Activated naive CD8-positive, alpha-beta T cell treated with anti-CD3 and anti-CD28 coated beads, Interleukin-2, amount 10 ng/mL, durations not matched to agents 7 days and 5 days (primary cell): Measurements from ENCODE around the gene RHOBTB1. TPM values are rescaled to one million over a fixed set of nuclear protein-coding genes. Genes with fewer than 3 reads are reported as not detected.
"Not testable (repeated sequence)": the region's sequence is repeated elsewhere in the genome, so short reads cannot be mapped to it uniquely, and the experiment has no call there.

Experiments used
- ATAC-seq: fragments of 150-1000 bp; cut with Tn5 transposase; one replicate; pipeline ENCODE4 v1.10.0; 2021; ENCODE audit warnings: low read depth, moderate library complexity
- POLR2A ChIA-PET: fragments of 350-600 bp; sonication (Branson Sonifier 250); formaldehyde crosslinking; loops from one replicate; lab custom pipeline; 2021; ENCODE audit warnings: antibody characterized with exemption; lab: Charles Lee
- DNase-seq: peaks from one replicate; pipeline ENCODE4 v3.0.0; 2021
- H3K27ac Mint-ChIP-seq: one replicate; pipeline ENCODE4 v1.8.0; 2022; ENCODE audit warnings: mild to moderate bottlenecking, mixed read lengths
- H3K27me3 Mint-ChIP-seq: one replicate; pipeline ENCODE4 v1.8.0; 2022; ENCODE audit warnings: mild to moderate bottlenecking, moderate library complexity, mixed read lengths
- H3K36me3 Mint-ChIP-seq: one replicate; pipeline ENCODE4 v1.8.0; 2021; ENCODE audit warnings: mild to moderate bottlenecking, mixed read lengths
- H3K4me1 Mint-ChIP-seq: one replicate; pipeline ENCODE4 v1.8.0; 2021; ENCODE audit warnings: mixed read lengths
- H3K4me3 Mint-ChIP-seq: one replicate; pipeline ENCODE4 v1.8.0; 2022; ENCODE audit warnings: mild to moderate bottlenecking, moderate library complexity, mixed read lengths
- H3K9me3 Mint-ChIP-seq: one replicate; pipeline ENCODE4 v1.8.0; 2021; ENCODE audit warnings: mixed read lengths
- total RNA-seq, 2 experiments: library from RNA; stranded (reverse); gene quantifications; one replicate each; pipeline ENCODE4 v1.2.3, GENCODE V29; 2021

RHOBTB1 gene
- total RNA-seq, 2 experiments from 2014 or later = not detected

GRCh38 chr10:60848680-60849079 is 95.3 kb downstream of the RHOBTB1 start:
- Mint-ChIP-seq H3K9me3 (no peaks in the 10 kb centered on the region), H3K36me3 (no peaks in the 10 kb centered on the region), H3K4me3 (no peak overlapping the region), H3K4me1 (no peaks in the 10 kb centered on the region), H3K27me3 (peaks cover 4% of the 10 kb centered on the region), H3K27ac (no peak overlapping the region)
- ATAC-seq (no peak), DNase-seq (no peak)
- POLR2A ChIA-PET = no interaction called here

GRCh38 chr10:60848126-60848525 is 95.9 kb downstream of the RHOBTB1 start:
- H3K4me1 Mint-ChIP-seq = no peaks in the 10 kb centered on the region
- POLR2A ChIA-PET = no interaction called here
- no peaks in the 10 kb centered on the region for H3K36me3 Mint-ChIP-seq
- no peak overlapping the region for H3K4me3 Mint-ChIP-seq
- H3K9me3 Mint-ChIP-seq = no peaks in the 10 kb centered on the region
- peaks cover 4% of the 10 kb centered on the region for H3K27me3 Mint-ChIP-seq
- H3K27ac Mint-ChIP-seq = no peak overlapping the region
- ATAC-seq (no peak), DNase-seq (no peak)

GRCh38 chr10:60846173-60846572 is 97.8 kb downstream of the RHOBTB1 start:
- Mint-ChIP-seq H3K36me3 (no peaks in the 10 kb centered on the region), H3K9me3 (no peaks in the 10 kb centered on the region), H3K4me1 (no peaks in the 10 kb centered on the region), H3K27ac (no peak overlapping the region), H3K27me3 (peaks cover 4% of the 10 kb centered on the region), H3K4me3 (no peak overlapping the region)
- ATAC-seq = no peak
- no peak for DNase-seq
- POLR2A ChIA-PET = no interaction called here

GRCh38 chr10:60845038-60845437 is 98.9 kb downstream of the RHOBTB1 start:
- Mint-ChIP-seq H3K36me3 (no peaks in the 10 kb centered on the region), H3K27ac (no peak overlapping the region), H3K4me1 (no peaks in the 10 kb centered on the region), H3K9me3 (no peaks in the 10 kb centered on the region), H3K4me3 (no peak overlapping the region), H3K27me3 (peaks cover 4% of the 10 kb centered on the region)
- POLR2A ChIA-PET = no interaction called here
- no peak for ATAC-seq
- DNase-seq = no peak

GRCh38 chr10:60842694-60843093 is 101.3 kb downstream of the RHOBTB1 start:
- H3K4me1 Mint-ChIP-seq = no peaks in the 10 kb centered on the region
- DNase-seq = no peak

GRCh38 chr10:60841227-60841626 is 102.8 kb downstream of the RHOBTB1 start:
- not testable (repeated sequence) for DNase-seq

More at GRCh38 chr10:60842694-60843093, 101.3 kb downstream of the RHOBTB1 start:
- no peak for ATAC-seq
- Mint-ChIP-seq H3K27ac (no peak overlapping the region), H3K36me3 (no peaks in the 10 kb centered on the region), H3K4me3 (no peak overlapping the region), H3K27me3 (peaks cover 2% of the 10 kb centered on the region), H3K9me3 (no peaks in the 10 kb centered on the region)
- POLR2A ChIA-PET = no interaction called here

GRCh38 chr10:60835049-60835448 is 108.9 kb downstream of the RHOBTB1 start:
- Mint-ChIP-seq H3K36me3 (no peaks in the 10 kb centered on the region), H3K27me3 (peaks cover 4% of the 10 kb centered on the region), H3K4me3 (no peak overlapping the region), H3K27ac (no peak overlapping the region), H3K4me1 (no peaks in the 10 kb centered on the region), H3K9me3 (no peaks in the 10 kb centered on the region)
- no peak for DNase-seq
- ATAC-seq = no peak
- POLR2A ChIA-PET = no interaction called here

More at GRCh38 chr10:60841227-60841626, 102.8 kb downstream of the RHOBTB1 start:
- H3K9me3 Mint-ChIP-seq, ATAC-seq, POLR2A ChIA-PET, H3K27ac Mint-ChIP-seq, H3K36me3 Mint-ChIP-seq, H3K4me3 Mint-ChIP-seq, H3K4me1 Mint-ChIP-seq, H3K27me3 Mint-ChIP-seq: not testable (repeated sequence)

- Mint-ChIP-seq H3K4me3 (no peak overlapping the region), H3K9me3 (no peaks in the 10 kb centered on the region), H3K27me3 (peaks cover 4% of the 10 kb centered on the region)
These were observed 109.6 kb downstream of the RHOBTB1 start for GRCh38 chr10:60834401-60834800.

GRCh38 chr10:60832136-60832535 is 111.8 kb downstream of the RHOBTB1 start:
- H3K27ac Mint-ChIP-seq, ATAC-seq, H3K36me3 Mint-ChIP-seq, H3K9me3 Mint-ChIP-seq, H3K4me3 Mint-ChIP-seq, H3K4me1 Mint-ChIP-seq, DNase-seq, H3K27me3 Mint-ChIP-seq, POLR2A ChIA-PET: not testable (repeated sequence)

More at GRCh38 chr10:60834401-60834800, 109.6 kb downstream of the RHOBTB1 start:
- H3K27ac Mint-ChIP-seq = no peak overlapping the region
- ATAC-seq = no peak
- no peaks in the 10 kb centered on the region for H3K36me3 Mint-ChIP-seq
- H3K4me1 Mint-ChIP-seq = no peaks in the 10 kb centered on the region
- POLR2A ChIA-PET = no interaction called here
- no peak for DNase-seq

GRCh38 chr10:60828489-60828852 is 115.5 kb downstream of the RHOBTB1 start:
- POLR2A ChIA-PET = no interaction called here
- no peak for ATAC-seq

GRCh38 chr10:60827791-60828488 is 116.0 kb downstream of the RHOBTB1 start:
- Mint-ChIP-seq H3K27me3 (peaks cover 4% of the 10 kb centered on the region), H3K9me3 (no peaks in the 10 kb centered on the region), H3K4me3 (no peak overlapping the region), H3K36me3 (no peaks in the 10 kb centered on the region), H3K4me1 (peaks cover 10% of the 10 kb centered on the region), H3K27ac (no peak overlapping the region)
- ATAC-seq = no peak
- POLR2A ChIA-PET = no interaction called here
- DNase-seq = no peak

More at GRCh38 chr10:60828489-60828852, 115.5 kb downstream of the RHOBTB1 start:
- no peaks in the 10 kb centered on the region for H3K36me3 Mint-ChIP-seq
- H3K9me3 Mint-ChIP-seq = no peaks in the 10 kb centered on the region
- H3K4me3 Mint-ChIP-seq = no peak overlapping the region
- DNase-seq = no peak
- H3K27me3 Mint-ChIP-seq = peaks cover 4% of the 10 kb centered on the region
- H3K27ac Mint-ChIP-seq = no peak overlapping the region
- peaks cover 10% of the 10 kb centered on the region for H3K4me1 Mint-ChIP-seq

- peaks cover 10% of the 10 kb centered on the region for H3K4me1 Mint-ChIP-seq
- no peaks in the 10 kb centered on the region for H3K9me3 Mint-ChIP-seq
- ATAC-seq = no peak
- H3K27ac Mint-ChIP-seq = no peak overlapping the region
- no peaks in the 10 kb centered on the region for H3K36me3 Mint-ChIP-seq
- H3K27me3 Mint-ChIP-seq = peaks cover 4% of the 10 kb centered on the region
- H3K4me3 Mint-ChIP-seq = no peak overlapping the region
- POLR2A ChIA-PET = no interaction called here
- DNase-seq = no peak
These were observed 118.5 kb downstream of the RHOBTB1 start for GRCh38 chr10:60825520-60825919.

- H3K9me3 Mint-ChIP-seq = no peaks in the 10 kb centered on the region
- H3K4me3 Mint-ChIP-seq = no peak overlapping the region
- DNase-seq (no peak), ATAC-seq (no peak)
- POLR2A ChIA-PET = no interaction called here
- H3K27ac Mint-ChIP-seq = no peak overlapping the region
- H3K27me3 Mint-ChIP-seq = peaks cover 4% of the 10 kb centered on the region
- H3K4me1 Mint-ChIP-seq = peaks cover 6% of the 10 kb centered on the region
- H3K36me3 Mint-ChIP-seq = no peaks in the 10 kb centered on the region
These were observed 120.7 kb downstream of the RHOBTB1 start for GRCh38 chr10:60823324-60823723.

GRCh38 chr10:60822809-60823208 is 121.2 kb downstream of the RHOBTB1 start:
- H3K4me1 Mint-ChIP-seq = peaks cover 1% of the 10 kb centered on the region
- DNase-seq (no peak), ATAC-seq (no peak)
- H3K9me3 Mint-ChIP-seq = no peaks in the 10 kb centered on the region
- H3K27me3 Mint-ChIP-seq = peaks cover 7% of the 10 kb centered on the region
- H3K36me3 Mint-ChIP-seq = no peaks in the 10 kb centered on the region
- no peak overlapping the region for H3K4me3 Mint-ChIP-seq
- H3K27ac Mint-ChIP-seq = no peak overlapping the region
- POLR2A ChIA-PET = no interaction called here
